ENCODE measurements around the gene ANO2.

Gene ANO2

DNA sequence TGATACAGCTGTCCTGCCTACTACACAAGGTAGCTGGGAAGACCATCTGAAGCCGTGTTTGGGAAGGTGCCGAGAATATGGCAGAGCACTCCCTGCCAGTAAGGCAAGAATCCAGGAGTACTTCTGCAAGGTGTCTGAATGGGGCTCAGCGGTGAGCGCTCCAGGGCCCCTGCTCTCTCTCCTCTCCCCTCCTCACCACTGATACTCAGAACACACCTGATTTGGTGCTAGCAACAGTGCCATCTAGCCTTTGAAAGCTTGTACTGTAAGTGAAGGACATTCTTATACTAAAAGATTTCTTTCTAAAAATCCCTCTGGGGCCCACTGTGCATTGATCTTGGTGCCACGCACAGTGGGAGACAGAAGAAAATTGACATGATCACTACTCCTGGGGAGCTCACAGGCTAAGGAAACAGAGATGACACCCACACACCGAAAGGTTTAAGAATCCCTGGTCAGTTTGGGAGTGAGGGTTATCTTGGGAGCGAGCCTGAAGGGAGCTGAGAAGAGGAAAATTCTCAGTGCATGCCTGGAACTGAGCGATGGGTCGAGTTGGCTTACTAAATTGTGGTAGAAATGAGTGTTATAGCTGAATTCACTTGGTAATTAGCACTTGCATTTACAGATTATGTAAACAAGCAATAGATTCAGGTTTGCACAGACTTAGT lies 296.2 kb downstream of the ANO2 start:
- FAIRE-seq (no peak), DNase-seq (ENCODE audit: extremely low spot score, insufficient read length, low read depth) (no peak)

DNA sequence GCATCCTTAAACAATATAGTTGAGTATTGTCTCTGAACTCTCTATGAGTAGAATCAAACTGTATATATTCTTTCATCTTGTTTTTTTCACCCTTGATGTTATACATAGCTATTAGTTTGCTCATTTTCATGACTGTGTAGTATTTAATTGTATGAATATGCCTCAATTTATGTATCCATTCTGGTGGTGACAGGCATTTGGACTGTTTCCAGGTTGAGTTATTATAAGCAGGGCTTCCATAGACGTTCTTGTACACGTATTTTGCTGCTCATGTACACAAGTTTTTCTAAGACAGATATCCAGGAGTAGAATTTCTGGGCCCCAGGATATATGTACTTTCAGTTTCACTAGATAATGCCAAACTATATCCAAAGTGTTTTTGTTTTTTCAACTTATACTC lies 301.8 kb downstream of the ANO2 start:
- FAIRE-seq = no peak

GRCh38 chr12:5637698-5638097 lies 307.4 kb downstream of the ANO2 start:
- DNase-seq (ENCODE audit: extremely low spot score, insufficient read length, low read depth) = no peak
- FAIRE-seq = no peak

More for the DNA sequence above, 301.8 kb downstream of the ANO2 start:
- DNase-seq (ENCODE audit: extremely low spot score, insufficient read length, low read depth) = no peak

DNA sequence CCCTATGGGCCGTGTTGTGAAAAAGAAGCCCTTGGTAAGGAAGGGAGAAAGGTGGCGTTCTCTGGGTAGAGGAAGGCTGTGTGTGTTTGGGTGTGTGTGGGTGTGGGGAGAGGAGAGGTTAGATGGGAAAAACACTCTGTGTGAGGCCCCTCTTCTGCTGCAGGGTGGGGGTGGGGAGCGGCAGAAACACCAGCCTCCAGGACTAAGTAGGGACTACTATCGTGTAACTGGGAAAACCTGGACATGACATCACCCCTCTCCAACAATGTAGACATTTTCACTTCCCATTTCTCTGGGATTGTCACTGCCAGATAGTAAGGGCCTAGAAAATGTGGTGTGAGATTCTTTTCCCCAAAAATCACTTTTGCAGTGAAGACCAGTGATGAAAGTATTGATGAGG lies 308.2 kb downstream of the ANO2 start:
- DNase-seq (ENCODE audit: extremely low spot score, insufficient read length, low read depth) (no peak), FAIRE-seq (no peak)

DNA sequence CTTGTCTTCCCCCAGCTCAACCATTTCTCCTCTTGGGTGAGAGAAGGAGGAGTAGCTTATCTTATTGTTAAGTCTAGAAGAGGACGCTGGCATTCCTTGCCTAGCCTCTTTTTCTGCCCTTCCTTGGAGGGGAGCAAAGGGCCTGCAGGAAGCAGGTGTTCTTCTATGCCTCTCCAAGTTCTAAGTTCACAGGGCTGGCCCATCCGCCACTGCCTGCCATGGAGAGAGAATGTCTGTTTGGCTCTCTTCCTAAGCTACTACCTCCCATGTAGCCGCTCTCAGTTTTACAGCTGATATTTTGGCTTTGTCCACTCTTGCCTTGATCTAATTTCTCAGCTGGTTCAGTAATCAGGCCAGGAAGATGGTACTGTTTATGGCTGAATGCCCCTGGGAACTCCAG lies 312.0 kb downstream of the ANO2 start:
- no peak for DNase-seq (ENCODE audit: extremely low spot score, insufficient read length, low read depth)
- FAIRE-seq = no peak

DNA sequence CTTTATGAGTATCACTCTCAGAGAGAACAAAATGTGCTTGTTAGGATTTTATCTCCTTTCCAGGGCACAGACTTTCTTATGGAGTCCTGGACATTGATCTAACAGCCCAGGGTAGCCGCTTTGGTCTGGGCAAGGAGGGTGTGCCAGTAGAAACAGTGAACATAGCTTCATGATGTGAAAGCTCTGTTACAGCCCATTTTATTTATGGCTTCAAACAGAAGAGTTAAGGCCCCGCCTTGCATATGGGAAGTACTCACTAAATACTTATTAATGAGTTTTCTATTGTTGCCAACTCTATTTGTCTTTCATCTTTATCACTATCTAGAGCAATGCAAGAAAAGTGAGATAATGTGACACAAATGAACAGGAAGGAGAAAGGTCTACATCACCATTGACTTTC lies 312.6 kb downstream of the ANO2 start:
- FAIRE-seq (no peak), DNase-seq (ENCODE audit: extremely low spot score, insufficient read length, low read depth) (no peak)

DNA sequence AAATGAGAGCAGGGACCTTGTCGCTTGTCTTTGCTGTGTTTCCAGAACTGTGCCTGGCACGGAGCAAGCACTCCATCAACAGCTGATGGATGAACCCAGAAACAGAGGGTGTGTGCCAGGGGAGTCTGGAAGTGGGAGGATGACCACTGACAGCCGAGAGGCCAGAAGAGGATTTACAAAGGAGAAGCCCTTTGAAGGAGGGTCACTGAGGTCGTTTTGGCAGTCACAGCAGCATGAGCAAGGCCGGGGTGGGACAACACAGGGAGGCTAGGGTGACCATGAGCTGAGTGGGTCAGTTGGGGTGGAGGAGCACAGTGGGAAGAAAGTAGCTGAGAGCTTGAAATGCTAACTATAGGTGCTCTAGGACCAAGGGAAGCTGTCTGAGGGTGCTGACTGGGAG lies 313.6 kb downstream of the ANO2 start:
- FAIRE-seq = no peak
- DNase-seq (ENCODE audit: extremely low spot score, insufficient read length, low read depth) = no peak

- no peak for FAIRE-seq
- no peak for DNase-seq (ENCODE audit: extremely low spot score, insufficient read length, low read depth)
These were observed 314.3 kb downstream of the ANO2 start for GRCh38 chr12:5630726-5631125.

- no peak for FAIRE-seq
- no peak for DNase-seq (ENCODE audit: extremely low spot score, insufficient read length, low read depth)
These were observed 316.6 kb downstream of the ANO2 start for GRCh38 chr12:5628501-5628900.

GRCh38 chr12:5627053-5627630 lies 317.9 kb downstream of the ANO2 start:
- no peak for DNase-seq (ENCODE audit: extremely low spot score, insufficient read length, low read depth)
- no peak for FAIRE-seq

- DNase-seq (ENCODE audit: extremely low spot score, insufficient read length, low read depth) (no peak), FAIRE-seq (no peak)
These were observed 318.9 kb downstream of the ANO2 start for GRCh38 chr12:5626151-5626550.

DNA sequence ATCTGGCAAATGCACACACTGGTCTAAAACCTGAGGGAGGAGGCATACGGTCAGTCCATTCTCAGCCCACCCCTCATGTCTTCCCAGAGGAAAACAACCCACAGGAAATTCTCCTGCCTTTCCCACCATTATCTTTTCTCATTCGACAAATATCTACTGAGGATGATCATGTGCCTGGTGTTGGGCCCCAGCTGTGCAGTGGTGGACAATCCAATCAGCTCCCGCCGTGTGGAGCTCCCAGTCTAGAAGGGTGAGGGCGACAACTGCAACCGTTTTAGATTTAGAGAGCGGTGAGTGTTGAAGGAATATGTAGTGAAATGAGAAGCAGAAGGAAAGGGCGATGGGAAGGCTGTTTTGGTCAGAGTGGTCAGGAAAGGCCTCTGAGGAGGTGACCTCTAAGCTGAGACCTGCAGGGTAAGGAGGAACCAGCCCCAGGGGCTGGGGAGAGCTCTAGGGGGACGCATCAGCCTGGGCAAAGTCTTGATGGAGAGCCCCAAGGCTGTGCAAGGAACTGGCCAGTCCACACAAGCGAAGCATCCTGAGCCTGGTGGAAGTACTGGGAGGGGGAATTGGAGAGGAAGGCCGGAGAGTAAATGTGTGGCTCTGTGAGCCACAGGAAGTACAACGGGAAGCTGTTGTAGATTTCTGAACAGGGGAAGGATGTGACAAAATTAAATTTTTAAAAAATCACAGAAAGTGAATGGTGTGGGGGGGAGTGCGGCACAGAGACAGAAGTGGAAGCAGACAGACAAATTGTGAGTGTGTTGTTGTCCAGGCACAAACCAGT lies 320.4 kb downstream of the ANO2 start:
- FAIRE-seq (no peak), DNase-seq (ENCODE audit: extremely low spot score, insufficient read length, low read depth) (no peak)

DNA sequence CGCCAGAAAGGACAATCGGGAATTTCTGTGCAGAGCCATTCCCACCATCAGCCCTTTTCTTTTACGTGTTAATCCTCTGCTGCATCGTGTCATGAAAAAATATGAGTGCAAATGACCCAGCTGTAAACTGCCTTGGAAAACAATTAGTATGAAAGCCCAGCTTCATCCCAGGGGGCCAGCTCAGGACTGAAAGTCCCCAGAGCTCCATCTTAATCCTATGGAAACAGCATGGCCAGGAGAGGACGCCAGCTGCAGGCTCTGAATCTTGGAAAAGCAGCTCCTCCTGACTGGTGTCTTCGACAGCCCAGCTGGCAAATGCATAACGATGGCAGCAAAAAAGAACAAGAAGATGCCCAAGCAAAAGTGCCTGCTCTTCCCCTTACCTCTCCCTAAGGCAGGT lies 321.6 kb downstream of the ANO2 start:
- FAIRE-seq = no peak

GRCh38 chr12:5622280-5622679 lies 322.8 kb downstream of the ANO2 start:
- DNase-seq (ENCODE audit: extremely low spot score, insufficient read length, low read depth) = no peak
- no peak for FAIRE-seq

More for the DNA sequence above, 321.6 kb downstream of the ANO2 start:
- DNase-seq (ENCODE audit: extremely low spot score, insufficient read length, low read depth) = no peak

DNA sequence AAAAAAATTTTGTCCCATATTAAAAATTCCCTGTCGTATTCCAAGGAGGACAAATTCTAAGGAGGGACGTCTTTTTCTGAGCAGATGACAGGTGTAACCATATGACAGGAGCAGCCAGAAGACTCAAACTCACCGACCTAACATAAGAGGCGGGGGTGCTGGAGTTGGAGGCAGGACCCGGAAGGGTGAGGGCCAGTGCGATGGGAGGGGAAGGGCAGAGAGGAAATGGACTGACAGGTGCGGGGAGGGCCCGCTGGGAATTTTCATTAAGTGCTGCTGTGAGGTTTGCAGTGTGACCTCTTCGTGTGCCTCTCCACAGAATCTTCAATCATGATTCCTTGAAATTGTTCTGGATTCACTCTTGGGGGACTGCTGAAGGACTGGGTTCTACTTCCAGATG lies 323.7 kb downstream of the ANO2 start:
- no peak for DNase-seq (ENCODE audit: extremely low spot score, insufficient read length, low read depth)
- FAIRE-seq = no peak

DNA sequence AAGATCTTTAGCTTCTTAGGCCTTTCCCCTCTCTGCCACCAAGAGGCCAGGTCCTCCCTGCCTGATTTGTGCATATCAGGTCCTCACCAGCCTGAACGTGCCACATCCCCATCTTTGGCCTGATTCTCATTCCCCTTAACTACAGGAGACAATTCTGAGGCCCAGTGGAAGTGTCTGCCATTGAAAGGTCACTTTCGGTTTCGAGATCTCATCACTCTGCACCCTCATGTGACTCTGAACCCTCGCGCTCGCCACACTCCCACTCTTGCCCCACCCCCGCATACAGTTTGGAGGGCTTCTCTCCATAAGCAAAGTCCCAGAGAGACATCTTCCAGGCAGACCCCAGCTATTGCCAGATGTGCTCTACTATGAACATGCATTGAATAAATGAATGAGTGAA lies 324.2 kb downstream of the ANO2 start:
- no peak for FAIRE-seq
- DNase-seq (ENCODE audit: extremely low spot score, insufficient read length, low read depth) = no peak

DNA sequence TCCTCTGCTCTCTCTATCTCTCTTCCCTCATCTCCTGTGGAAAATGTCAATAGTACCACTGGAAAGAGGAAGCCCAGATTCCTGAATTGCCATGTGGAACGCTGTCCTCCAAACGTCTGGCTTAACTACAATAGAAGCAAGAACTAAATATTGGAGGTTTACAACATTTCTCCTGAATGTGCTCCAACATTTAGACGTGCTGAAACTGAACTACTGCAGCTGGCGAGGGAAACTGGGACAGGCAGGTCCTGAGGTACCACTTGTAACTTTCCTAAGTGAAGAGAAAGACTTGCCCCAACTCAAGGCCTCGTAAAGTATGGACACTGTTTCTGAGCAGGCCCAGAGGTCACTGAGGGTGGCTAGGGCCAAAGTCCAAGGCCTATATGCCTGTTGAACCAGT lies 325.4 kb downstream of the ANO2 start:
- DNase-seq (ENCODE audit: extremely low spot score, insufficient read length, low read depth) = no peak
- FAIRE-seq = no peak

GRCh38 chr12:5616854-5617253 lies 328.2 kb downstream of the ANO2 start:
- no peak for FAIRE-seq
- no peak for DNase-seq (ENCODE audit: extremely low spot score, insufficient read length, low read depth)

GRCh38 chr12:5615760-5616159 lies 329.3 kb downstream of the ANO2 start:
- DNase-seq (ENCODE audit: extremely low spot score, insufficient read length, low read depth) = no peak
- FAIRE-seq = no peak

DNA sequence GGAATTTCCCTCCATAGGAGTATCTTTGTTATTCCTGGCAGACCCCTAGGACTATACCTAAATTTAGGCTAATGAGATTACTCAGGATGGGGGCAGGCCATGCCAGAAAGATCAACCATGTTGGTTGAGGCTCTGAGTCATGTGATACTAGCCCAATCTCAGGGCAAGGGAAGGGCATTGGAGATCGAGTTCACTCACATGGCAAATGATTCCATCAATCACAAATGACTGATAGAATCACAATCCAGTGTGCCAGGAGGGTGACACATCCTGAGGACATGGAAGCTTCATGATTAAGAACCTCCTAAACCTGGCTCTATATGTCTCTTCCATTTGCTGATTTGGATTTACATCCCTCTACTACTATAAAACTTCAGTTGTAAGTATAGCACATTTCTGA lies 330.8 kb downstream of the ANO2 start:
- no peak for FAIRE-seq
- DNase-seq (ENCODE audit: extremely low spot score, insufficient read length, low read depth) = no peak

Measured in GM18507 (cell line).